H9 (cell line): Measurements from ENCODE around the gene RNF186. TPM values are rescaled to one million over a fixed set of nuclear protein-coding genes. Genes with fewer than 3 reads are reported as not detected.

Experiments used
- DNase-seq: peaks from one replicate; pipeline ENCODE4 v3.0.0-alpha.2; 2017
- H2AFZ ChIP-seq: one replicate; pipeline ENCODE4 v1.6.1; 2013; ENCODE audit warnings: mild to moderate bottlenecking, low read length, control low read depth, moderate library complexity
- H2AK5ac ChIP-seq: 2 replicates; pipeline ENCODE4 v1.6.1; 2013; ENCODE audit warnings: low read length, control low read depth, mixed read lengths; ENCODE audit not compliant: insufficient read length
- H2BK120ac ChIP-seq: one replicate; pipeline ENCODE4 v1.6.1; 2013; ENCODE audit warnings: low read depth, mild to moderate bottlenecking, low read length, control low read depth, inconsistent platforms; ENCODE audit not compliant: poor library complexity, severe bottlenecking
- H2BK12ac ChIP-seq: 2 replicates; pipeline ENCODE4 v1.6.1; 2013; ENCODE audit warnings: low read length, control low read depth, mixed read lengths, low read depth; ENCODE audit not compliant: insufficient read length
- H2BK15ac ChIP-seq: 2 replicates; pipeline ENCODE4 v1.6.1; 2013; ENCODE audit warnings: low read depth, low read length, control low read depth
- H2BK20ac ChIP-seq: one replicate; pipeline ENCODE4 v1.6.1; 2013; ENCODE audit warnings: low read depth, mild to moderate bottlenecking, low read length, control low read depth, inconsistent platforms; ENCODE audit not compliant: poor library complexity, severe bottlenecking
- H2BK5ac ChIP-seq: 2 replicates; pipeline ENCODE4 v1.6.1; 2013; ENCODE audit warnings: low read length, control low read depth, mixed read lengths; ENCODE audit not compliant: insufficient read length
- H3K14ac ChIP-seq: 2 replicates; pipeline ENCODE4 v1.6.1; 2013; ENCODE audit warnings: low read length, control low read depth; ENCODE audit not compliant: insufficient read depth
- H3K18ac ChIP-seq: 2 replicates; pipeline ENCODE4 v1.6.1; 2013; ENCODE audit warnings: low read depth, mild to moderate bottlenecking, mixed read lengths, low read length, control low read depth; ENCODE audit not compliant: insufficient read length
- H3K23ac ChIP-seq: 2 replicates; pipeline ENCODE4 v1.6.1; 2013; ENCODE audit warnings: low read length, control low read depth, mixed read lengths, low read depth; ENCODE audit not compliant: insufficient read length
- H3K23me2 ChIP-seq: 2 replicates; pipeline ENCODE4 v1.6.1; 2013; ENCODE audit warnings: low read depth, mild to moderate bottlenecking, mixed read lengths, low read length, control low read depth; ENCODE audit not compliant: insufficient read length, poor library complexity, severe bottlenecking
- H3K27ac ChIP-seq: 2 replicates; pipeline ENCODE4 v1.5.1; 2013; ENCODE audit warnings: low read length, control low read depth, mixed read lengths, low read depth; ENCODE audit not compliant: insufficient read length
- H3K27me3 ChIP-seq: 2 replicates; pipeline ENCODE4 v1.6.1; 2013; ENCODE audit warnings: low read length, control low read depth, inconsistent platforms; ENCODE audit not compliant: insufficient read depth
- H3K4ac ChIP-seq: 2 replicates; pipeline ENCODE4 v1.6.1; 2013; ENCODE audit warnings: low read depth, mild to moderate bottlenecking, control low read depth, inconsistent platforms, low read length, moderate library complexity
- H3K4me1 ChIP-seq: 2 replicates; pipeline ENCODE4 v1.6.1; 2013; ENCODE audit warnings: low read length, control low read depth, inconsistent platforms; ENCODE audit not compliant: insufficient read depth
- H3K4me2 ChIP-seq: 2 replicates; pipeline ENCODE4 v1.6.1; 2013; ENCODE audit warnings: low read length, control low read depth, mixed read lengths; ENCODE audit not compliant: insufficient read length, insufficient read depth
- H3K56ac ChIP-seq: 2 replicates; pipeline ENCODE4 v1.6.1; 2013; ENCODE audit warnings: low read depth, mild to moderate bottlenecking, mixed read lengths, low read length, control low read depth; ENCODE audit not compliant: insufficient read length
- H3K79me1 ChIP-seq: 2 replicates; pipeline ENCODE4 v1.6.1; 2013; ENCODE audit warnings: low read depth, mild to moderate bottlenecking, moderate library complexity, low read length, control low read depth, inconsistent platforms; ENCODE audit not compliant: insufficient read depth, poor library complexity, severe bottlenecking
- H3K79me2 ChIP-seq: 2 replicates; pipeline ENCODE4 v1.6.1; 2013; ENCODE audit warnings: low read length, control low read depth, inconsistent platforms; ENCODE audit not compliant: insufficient read depth
- H3K9ac ChIP-seq: 2 replicates; pipeline ENCODE4 v1.6.1; 2013; ENCODE audit warnings: low read length, control low read depth, mixed read lengths; ENCODE audit not compliant: insufficient read length; ENCODE audit errors: extremely low read depth
- H3K9me3 ChIP-seq: one replicate; pipeline ENCODE4 v1.6.1; 2013; ENCODE audit warnings: low read depth, low read length, inconsistent platforms; ENCODE audit not compliant: control insufficient read depth
- H3T11ph ChIP-seq: one replicate; pipeline ENCODE4 v1.6.1; 2013; ENCODE audit warnings: mild to moderate bottlenecking, low read length, control low read depth, inconsistent platforms
- H4K20me1 ChIP-seq: one replicate; pipeline ENCODE4 v1.6.1; 2013; ENCODE audit not compliant: control insufficient read depth, insufficient read length, insufficient read depth
- H4K5ac ChIP-seq: 2 replicates; pipeline ENCODE4 v1.6.1; 2013; ENCODE audit warnings: low read depth, mild to moderate bottlenecking, mixed read lengths, low read length, control low read depth; ENCODE audit not compliant: insufficient read length
- H4K8ac ChIP-seq: replicated peaks from 2 replicates; pipeline ENCODE4 v1.6.1; 2013; ENCODE audit warnings: low read length, control low read depth, mixed read lengths, low read depth; ENCODE audit not compliant: insufficient read length
- H4K91ac ChIP-seq: 2 replicates; pipeline ENCODE4 v1.6.1; 2013; ENCODE audit warnings: low read depth, mild to moderate bottlenecking, moderate library complexity, mixed read lengths, low read length, control low read depth; ENCODE audit not compliant: insufficient read length
- H3K27ac Mint-ChIP-seq, 3 experiments: 2 replicates in 2 of 3; 3 replicates in 1 of 3; pipeline ENCODE4 v1.8.0; 2020 to 2021; ENCODE audit warnings: mixed read lengths in 3 of 3, mild to moderate bottlenecking in 1 of 3, moderate library complexity in 1 of 3
- H3K27me3 Mint-ChIP-seq: 2 replicates; pipeline ENCODE4 v1.8.0; 2021; ENCODE audit warnings: low read depth, mild to moderate bottlenecking, moderate library complexity, mixed read lengths
- H3K36me3 Mint-ChIP-seq, 3 experiments: 2 replicates in 2 of 3; 3 replicates in 1 of 3; pipeline ENCODE4 v1.8.0; 2020 to 2021; ENCODE audit warnings: low read depth in 3 of 3, mixed read lengths in 3 of 3; ENCODE audit not compliant: insufficient read depth in 1 of 3
- H3K4me1 Mint-ChIP-seq, 2 experiments: 2 replicates each; pipeline ENCODE4 v1.8.0; 2020; ENCODE audit warnings: mixed read lengths in 2 of 2
- H3K4me3 Mint-ChIP-seq, 2 experiments: 2 replicates in 1 of 2; 3 replicates in 1 of 2; pipeline ENCODE4 v1.8.0; 2020 to 2021; ENCODE audit warnings: mild to moderate bottlenecking in 2 of 2, mixed read lengths in 2 of 2, moderate library complexity in 1 of 2
- H3K9me3 Mint-ChIP-seq, 2 experiments: 2 replicates in 1 of 2; 3 replicates in 1 of 2; pipeline ENCODE4 v1.8.0; 2020; ENCODE audit warnings: mild to moderate bottlenecking in 2 of 2, mixed read lengths in 2 of 2, moderate library complexity in 1 of 2
- CTCF ChIP-seq: fragments of 200-600 bp; sonication (generic); conservative IDR thresholded peaks from 3 replicates; pipeline ENCODE4 v1.8.0; 2021; ENCODE audit warnings: antibody characterized with exemption, mild to moderate bottlenecking
- WGBS: extraction: QIAGEN DNeasy Blood & Tissue Kit; methylation state at CpG from one replicate; pipeline ENCODE4 v1.1.7; 2013; ENCODE audit warnings: missing lambda C conversion rate, low lambda C conversion rate, mixed read lengths; ENCODE audit not compliant: insufficient read length; ENCODE audit errors: extremely low coverage; 5-methylcytosine and 5-hydroxymethylcytosine counted together
- total RNA-seq: library from RNA; stranded (reverse); gene quantifications from 2 replicates; pipeline ENCODE4 v1.2.1, GENCODE V29; 2021

Gene RNF186
- total RNA-seq, 1 experiment from 2014 or later, result not detected

GRCh38 chr1:19769211-19769932 is 45.7 kb downstream of the RNF186 start:
- Histone ChIP-seq H4K91ac (no peak overlapping the region), H3K27ac (no peak overlapping the region), H4K8ac (no peak overlapping the region), H2AK5ac (no peak overlapping the region), H3K9me3 (no peaks in the 10 kb centered on the region), H3K14ac (no peak overlapping the region), H2BK5ac (no peak overlapping the region), H3K79me2 (no peaks in the 10 kb centered on the region), H3K27me3 (no peaks in the 10 kb centered on the region), H2BK20ac (no peak overlapping the region), H4K5ac (no peak overlapping the region), H2BK12ac (no peak overlapping the region), H3K4me1 (peaks cover 6% of the 10 kb centered on the region; the same call in 1 of the 2 replicates), H2AFZ (no peak overlapping the region), H3K23ac (no peak overlapping the region), H3K9ac (no peak overlapping the region), H2BK120ac (no peak overlapping the region), H3K4ac (no peak overlapping the region), H3T11ph (no peak overlapping the region), H3K4me2 (no peak overlapping the region), H2BK15ac (no peak overlapping the region), H3K18ac (no peak overlapping the region), H3K79me1 (no peaks in the 10 kb centered on the region), H3K56ac (no peak overlapping the region), H3K23me2 (no peaks in the 10 kb centered on the region), H4K20me1 (peaks cover 2% of the 10 kb centered on the region)
- peak; percentile 51 for DNase-seq
- H3K4me3 Mint-ChIP-seq, result no peak overlapping the region; a peak in 1 of 5 replicates
- no CpG with 5 or more reads among the region's 10 CpGs for WGBS
- H3K4me1 Mint-ChIP-seq, result peaks cover 26 to 37% of the 10 kb centered on the region in 2 experiments
- H3K9me3 Mint-ChIP-seq, result no peaks in the 10 kb centered on the region
- peaks cover 36% of the 10 kb centered on the region for H3K27me3 Mint-ChIP-seq
- 0 out of 7 replicates have a peak overlapping the region, but pooled peaks of 1 of the 3 experiments have one; percentile 8 for H3K27ac Mint-ChIP-seq
- no peak for TF ChIP-seq CTCF
- H3K36me3 Mint-ChIP-seq, result no peaks in the 10 kb centered on the region
